ENCODE data around the gene ECSIT.
"Not testable (repeated sequence)": the region's sequence is repeated elsewhere in the genome, so short reads cannot be mapped to it uniquely, and the experiment has no call there.

ECSIT gene

GRCh38 chr19:11528551-11529341, at the start of gene ECSIT:
TSS of gene ECSIT (minus strand) at chr19:11529134. CDS start at chr19:11519170, 9,964 bp downstream.
- DNase-seq, result peak; percentile 99

GRCh38 chr19:11577451-11578257, 48.7 kb upstream of the ECSIT start, which contains the start of gene ACP5:
TSS of gene ACP5 (minus strand) at chr19:11577645. CDS start at chr19:11577317, 328 bp downstream.
- DNase-seq, result no peak

- DNase-seq, result no peak
Observed at GRCh38 chr19:11576227-11576626, 47.3 kb upstream of the ECSIT start.

- DNase-seq, result no peak
Observed at GRCh38 chr19:11574689-11575088, 45.8 kb upstream of the ECSIT start.

- not testable (repeated sequence) for DNase-seq
Observed at GRCh38 chr19:11573763-11574162, 44.8 kb upstream of the ECSIT start.

GRCh38 chr19:11573354-11573753, 44.4 kb upstream of the ECSIT start:
- not testable (repeated sequence) for DNase-seq

GRCh38 chr19:11570039-11570462, 41.1 kb upstream of the ECSIT start:
- peak; percentile 69 for DNase-seq

GRCh38 chr19:11566164-11566563, 37.2 kb upstream of the ECSIT start:
- no peak for DNase-seq

- DNase-seq, result not testable (repeated sequence)
Observed at GRCh38 chr19:11565649-11565980, 36.7 kb upstream of the ECSIT start.

- DNase-seq, result not testable (repeated sequence)
Observed at GRCh38 chr19:11564082-11564807, 35.3 kb upstream of the ECSIT start.

- DNase-seq, result no peak
Observed at GRCh38 chr19:11563532-11563931, 34.6 kb upstream of the ECSIT start.

GRCh38 chr19:11560404-11561051, 31.6 kb upstream of the ECSIT start:
- DNase-seq, result peak; percentile 88

GRCh38 chr19:11558881-11559828, 30.2 kb upstream of the ECSIT start, which contains the start of gene ELOF1:
TSS of gene ELOF1 (minus strand) at chr19:11559230. CDS start at chr19:11554347, 4,883 bp downstream.
- DNase-seq, result peak; percentile 99

- no peak for DNase-seq
Observed at GRCh38 chr19:11556634-11557420, 27.9 kb upstream of the ECSIT start.

GRCh38 chr19:11555246-11555645, 26.3 kb upstream of the ECSIT start:
- DNase-seq, result no peak

- DNase-seq, result no peak
Observed at GRCh38 chr19:11554160-11554559, 25.2 kb upstream of the ECSIT start.

- no peak for DNase-seq
Observed at GRCh38 chr19:11552666-11553372, 23.9 kb upstream of the ECSIT start.

- DNase-seq, result no peak
Observed at GRCh38 chr19:11551603-11552235, 22.8 kb upstream of the ECSIT start.

GRCh38 chr19:11550265-11550664, 21.3 kb upstream of the ECSIT start:
- no peak for DNase-seq
